ENCODE data around the gene DMBT1. TPM values are rescaled to one million over a fixed set of nuclear protein-coding genes. Genes with fewer than 3 reads are reported as not detected.

Gene DMBT1
- total RNA-seq, 1 experiment from 2014 or later: 0.13 TPM

GRCh38 chr10:122655524-122656307 is 95.2 kb downstream of the DMBT1 start:
- TF ChIP-seq TEAD1 (CRISPR knock-in tag; IDR thresholded peaks at IDR 0.05) (no peak), USF2 (CRISPR knock-in tag; IDR thresholded peaks at IDR 0.05) (no peak), ATF6 (CRISPR knock-in tag; IDR thresholded peaks at IDR 0.05) (no peak), FOXJ3 (CRISPR knock-in tag; IDR thresholded peaks at IDR 0.05; ENCODE audit: borderline replicate concordance) (no peak), ARID4B (CRISPR knock-in tag; IDR thresholded peaks at IDR 0.05; ENCODE audit: borderline replicate concordance) (no peak), GRHL2 (CRISPR knock-in tag; IDR thresholded peaks at IDR 0.05; ENCODE audit: insufficient replicate concordance, severe bottlenecking) (no peak), ESRRA (CRISPR knock-in tag; IDR thresholded peaks at IDR 0.05; ENCODE audit: borderline replicate concordance) (no peak), USF1 (CRISPR knock-in tag; IDR thresholded peaks at IDR 0.05) (no peak), HMGXB4 (CRISPR knock-in tag; IDR thresholded peaks at IDR 0.05) (no peak), CREM (CRISPR knock-in tag; IDR thresholded peaks at IDR 0.05) (no peak), SP1 (CRISPR knock-in tag; conservative IDR thresholded peaks at IDR 0.05) (no peak), STAT6 (CRISPR knock-in tag; conservative IDR thresholded peaks at IDR 0.05; ENCODE audit: low read depth) (no peak)
- TF ChIP-seq, protein P1, sequence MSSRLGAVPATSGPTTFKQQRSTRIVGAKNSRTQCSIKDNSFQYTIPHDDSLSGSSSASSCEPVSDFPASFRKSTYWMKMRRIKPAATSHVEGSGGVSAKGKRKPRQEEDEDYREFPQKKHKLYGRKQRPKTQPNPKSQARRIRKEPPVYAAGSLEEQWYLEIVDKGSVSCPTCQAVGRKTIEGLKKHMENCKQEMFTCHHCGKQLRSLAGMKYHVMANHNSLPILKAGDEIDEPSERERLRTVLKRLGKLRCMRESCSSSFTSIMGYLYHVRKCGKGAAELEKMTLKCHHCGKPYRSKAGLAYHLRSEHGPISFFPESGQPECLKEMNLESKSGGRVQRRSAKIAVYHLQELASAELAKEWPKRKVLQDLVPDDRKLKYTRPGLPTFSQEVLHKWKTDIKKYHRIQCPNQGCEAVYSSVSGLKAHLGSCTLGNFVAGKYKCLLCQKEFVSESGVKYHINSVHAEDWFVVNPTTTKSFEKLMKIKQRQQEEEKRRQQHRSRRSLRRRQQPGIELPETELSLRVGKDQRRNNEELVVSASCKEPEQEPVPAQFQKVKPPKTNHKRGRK (CRISPR knock-in tag; IDR thresholded peaks at IDR 0.05; ENCODE audit: borderline replicate concordance): no peak
- TF ChIP-seq, protein P2, sequence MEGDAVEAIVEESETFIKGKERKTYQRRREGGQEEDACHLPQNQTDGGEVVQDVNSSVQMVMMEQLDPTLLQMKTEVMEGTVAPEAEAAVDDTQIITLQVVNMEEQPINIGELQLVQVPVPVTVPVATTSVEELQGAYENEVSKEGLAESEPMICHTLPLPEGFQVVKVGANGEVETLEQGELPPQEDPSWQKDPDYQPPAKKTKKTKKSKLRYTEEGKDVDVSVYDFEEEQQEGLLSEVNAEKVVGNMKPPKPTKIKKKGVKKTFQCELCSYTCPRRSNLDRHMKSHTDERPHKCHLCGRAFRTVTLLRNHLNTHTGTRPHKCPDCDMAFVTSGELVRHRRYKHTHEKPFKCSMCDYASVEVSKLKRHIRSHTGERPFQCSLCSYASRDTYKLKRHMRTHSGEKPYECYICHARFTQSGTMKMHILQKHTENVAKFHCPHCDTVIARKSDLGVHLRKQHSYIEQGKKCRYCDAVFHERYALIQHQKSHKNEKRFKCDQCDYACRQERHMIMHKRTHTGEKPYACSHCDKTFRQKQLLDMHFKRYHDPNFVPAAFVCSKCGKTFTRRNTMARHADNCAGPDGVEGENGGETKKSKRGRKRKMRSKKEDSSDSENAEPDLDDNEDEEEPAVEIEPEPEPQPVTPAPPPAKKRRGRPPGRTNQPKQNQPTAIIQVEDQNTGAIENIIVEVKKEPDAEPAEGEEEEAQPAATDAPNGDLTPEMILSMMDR (IDR thresholded peaks at IDR 0.05): no peak
- TF ChIP-seq, protein P3, sequence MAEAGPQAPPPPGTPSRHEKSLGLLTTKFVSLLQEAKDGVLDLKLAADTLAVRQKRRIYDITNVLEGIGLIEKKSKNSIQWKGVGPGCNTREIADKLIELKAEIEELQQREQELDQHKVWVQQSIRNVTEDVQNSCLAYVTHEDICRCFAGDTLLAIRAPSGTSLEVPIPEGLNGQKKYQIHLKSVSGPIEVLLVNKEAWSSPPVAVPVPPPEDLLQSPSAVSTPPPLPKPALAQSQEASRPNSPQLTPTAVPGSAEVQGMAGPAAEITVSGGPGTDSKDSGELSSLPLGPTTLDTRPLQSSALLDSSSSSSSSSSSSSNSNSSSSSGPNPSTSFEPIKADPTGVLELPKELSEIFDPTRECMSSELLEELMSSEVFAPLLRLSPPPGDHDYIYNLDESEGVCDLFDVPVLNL (CRISPR knock-in tag; IDR thresholded peaks at IDR 0.05; ENCODE audit: borderline replicate concordance, low read depth): no peak
- Mint-ChIP-seq H3K4me3 (no peak overlapping the region), H3K9me3 (no peaks in the 10 kb centered on the region), H3K27ac (no peak overlapping the region), H3K36me3 (no peaks in the 10 kb centered on the region), H3K27me3 (ENCODE audit: low read depth) (peaks cover 4% of the 10 kb centered on the region; the same call in 1 of the 2 replicates), H3K4me1 (no peaks in the 10 kb centered on the region; the same call in 1 of the 2 replicates)
- CTCF ChIA-PET: interaction anchor here (1.8 kb wide), 1 partner anchor 12 kb away, joined by 5 read pairs; no protein-coding TSS in a partner anchor
- no peak for ATAC-seq
- POLR2A ChIA-PET: no interaction called here
- no peak for DNase-seq (ENCODE audit: low spot score)
